Osteocyte (in vitro differentiated cells): ENCODE results near the gene GPLD1. TPM values are rescaled to one million over a fixed set of nuclear protein-coding genes. Genes with fewer than 3 reads are reported as not detected.
"Not testable (repeated sequence)": the region's sequence is repeated elsewhere in the genome, so short reads cannot be mapped to it uniquely, and the experiment has no call there.

ENCODE experiments used
- DNase-seq: peaks from one replicate; pipeline ENCODE4 v3.0.0; 2021; ENCODE audit warnings: mixed read lengths; ENCODE audit not compliant: unreplicated experiment; ENCODE audit errors: extremely low spot score
- H3K27ac Mint-ChIP-seq: one replicate; pipeline ENCODE4 v1.8.0; 2021; ENCODE audit warnings: mild to moderate bottlenecking, mixed read lengths; ENCODE audit not compliant: unreplicated experiment
- H3K27me3 Mint-ChIP-seq: one replicate; pipeline ENCODE4 v1.8.0; 2021; ENCODE audit warnings: mixed read lengths; ENCODE audit not compliant: unreplicated experiment
- H3K36me3 Mint-ChIP-seq: one replicate; pipeline ENCODE4 v1.8.0; 2021; ENCODE audit warnings: mixed read lengths; ENCODE audit not compliant: unreplicated experiment
- H3K4me1 Mint-ChIP-seq: one replicate; pipeline ENCODE4 v1.8.0; 2021; ENCODE audit warnings: mixed read lengths; ENCODE audit not compliant: unreplicated experiment
- H3K4me3 Mint-ChIP-seq: one replicate; pipeline ENCODE4 v1.8.0; 2021; ENCODE audit warnings: mild to moderate bottlenecking, moderate library complexity, mixed read lengths; ENCODE audit not compliant: unreplicated experiment
- H3K9me3 Mint-ChIP-seq: one replicate; pipeline ENCODE4 v1.8.0; 2021; ENCODE audit warnings: mixed read lengths; ENCODE audit not compliant: unreplicated experiment
- CTCF ChIP-seq: fragments of 200-600 bp; sonication (generic); IDR thresholded peaks from 2 replicates; pipeline ENCODE4 v1.5.0; 2021; ENCODE audit warnings: antibody characterized with exemption, mild to moderate bottlenecking, moderate library complexity
- total RNA-seq: library from RNA; stranded (reverse); gene quantifications from 2 replicates; pipeline ENCODE4 v1.2.1, GENCODE V29; 2021

Gene GPLD1
- total RNA-seq, 1 donor from 2014 or later, result 1.9 TPM

GRCh38 chr6:24520929-24521546 lies 31.7 kb upstream of the GPLD1 start:
- no peaks in the 10 kb centered on the region for H3K4me1 Mint-ChIP-seq
- H3K4me3 Mint-ChIP-seq, result no peak overlapping the region
- no peaks in the 10 kb centered on the region for H3K27me3 Mint-ChIP-seq
- peak; percentile 77 for TF ChIP-seq CTCF
- H3K9me3 Mint-ChIP-seq, result no peaks in the 10 kb centered on the region
- no peaks in the 10 kb centered on the region for H3K36me3 Mint-ChIP-seq
- no peak overlapping the region for H3K27ac Mint-ChIP-seq
- DNase-seq, result peak; percentile 66

- Mint-ChIP-seq H3K4me3 (no peak overlapping the region), H3K9me3 (no peaks in the 10 kb centered on the region), H3K36me3 (peaks cover 6% of the 10 kb centered on the region), H3K27me3 (no peaks in the 10 kb centered on the region), H3K4me1 (no peaks in the 10 kb centered on the region), H3K27ac (no peak overlapping the region)
- peak; percentile 63 for DNase-seq
- no peak for TF ChIP-seq CTCF
Measured at GRCh38 chr6:24517659-24518543, 28.5 kb upstream of the GPLD1 start.

- Mint-ChIP-seq H3K4me3 (no peak overlapping the region), H3K9me3 (no peaks in the 10 kb centered on the region), H3K4me1 (no peaks in the 10 kb centered on the region), H3K36me3 (peaks cover 24% of the 10 kb centered on the region), H3K27ac (no peak overlapping the region), H3K27me3 (no peaks in the 10 kb centered on the region)
- no peak for TF ChIP-seq CTCF
- DNase-seq, result peak; percentile 23
Measured at GRCh38 chr6:24513602-24514001, 24.2 kb upstream of the GPLD1 start.

GRCh38 chr6:24511976-24512375 lies 22.6 kb upstream of the GPLD1 start:
- DNase-seq, result peak; percentile 42
- H3K27ac Mint-ChIP-seq, H3K4me1 Mint-ChIP-seq, H3K4me3 Mint-ChIP-seq, H3K27me3 Mint-ChIP-seq, H3K9me3 Mint-ChIP-seq: not testable (repeated sequence)
- H3K36me3 Mint-ChIP-seq, result peaks cover 35% of the 10 kb centered on the region

- no peak for TF ChIP-seq CTCF
- no peak overlapping the region for H3K4me3 Mint-ChIP-seq
- no peak for DNase-seq
- H3K4me1 Mint-ChIP-seq, result no peaks in the 10 kb centered on the region
- peaks cover 7% of the 10 kb centered on the region for H3K9me3 Mint-ChIP-seq
- no peak overlapping the region for H3K27ac Mint-ChIP-seq
- H3K36me3 Mint-ChIP-seq, result peaks cover 38% of the 10 kb centered on the region
- no peaks in the 10 kb centered on the region for H3K27me3 Mint-ChIP-seq
Measured at GRCh38 chr6:24506814-24507520, 17.6 kb upstream of the GPLD1 start.
